ENCODE results near the gene MAGEB1.

MAGEB1 gene

DNA sequence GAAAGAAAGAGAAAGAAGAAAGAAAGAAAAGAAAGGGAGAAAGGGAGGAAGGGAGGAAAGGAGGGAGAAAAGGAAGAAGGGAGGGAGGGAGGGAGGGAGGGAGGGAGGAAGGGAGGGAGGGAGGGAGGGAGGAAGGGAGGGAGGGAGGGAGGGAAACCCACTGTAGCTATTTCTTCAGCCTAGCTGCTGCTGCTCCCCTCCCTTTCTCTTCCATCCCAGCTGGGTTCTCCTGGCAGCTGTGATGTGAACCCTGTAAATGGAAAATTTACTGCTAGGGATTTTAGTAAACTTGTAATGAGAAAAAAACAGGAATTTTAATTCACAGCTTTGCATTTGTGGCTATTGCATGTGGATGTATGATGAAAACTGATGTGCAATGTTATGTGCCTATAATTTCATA lies 54.3 kb downstream of the MAGEB1 start:
- no peak for DNase-seq

Data from SIG-M5 (cell line).